Activated CD8-positive, alpha-beta T cell treated with anti-CD3 and anti-CD28 coated beads for 36 hours (primary cell): Measurements from ENCODE around the gene TAF11. TPM values are rescaled to one million over a fixed set of nuclear protein-coding genes. Genes with fewer than 3 reads are reported as not detected.

Experiments used
- ATAC-seq: fragments of 200-7000 bp; cut with Tn5 transposase; one replicate; pipeline ENCODE4 v1.10.0; 2021; ENCODE audit warnings: mild to moderate bottlenecking, moderate library complexity
- CTCF ChIA-PET: fragments of 350-600 bp; sonication (Branson Sonifier 250); formaldehyde crosslinking; loops from one replicate; lab custom pipeline; 2021; ENCODE audit warnings: antibody characterized with exemption; lab: Charles Lee
- POLR2A ChIA-PET: fragments of 350-600 bp; sonication (Branson Sonifier 250); formaldehyde crosslinking; loops from one replicate; lab custom pipeline; 2021; ENCODE audit warnings: antibody characterized with exemption; lab: Charles Lee
- DNase-seq: peaks from one replicate; pipeline ENCODE4 v3.0.0-alpha.2; 2020
- H3K27ac Mint-ChIP-seq: one replicate; pipeline ENCODE4 v1.8.0; 2021; ENCODE audit warnings: mild to moderate bottlenecking, mixed read lengths
- H3K27me3 Mint-ChIP-seq: one replicate; pipeline ENCODE4 v1.8.0; 2021; ENCODE audit warnings: mixed read lengths
- H3K36me3 Mint-ChIP-seq: one replicate; pipeline ENCODE4 v1.8.0; 2021; ENCODE audit warnings: low read depth, mixed read lengths
- H3K4me1 Mint-ChIP-seq: one replicate; pipeline ENCODE4 v1.8.0; 2021; ENCODE audit warnings: low read depth, mixed read lengths
- H3K4me3 Mint-ChIP-seq: one replicate; pipeline ENCODE4 v1.8.0; 2021; ENCODE audit warnings: mild to moderate bottlenecking, moderate library complexity, mixed read lengths
- H3K9me3 Mint-ChIP-seq: one replicate; pipeline ENCODE4 v1.8.0; 2021; ENCODE audit warnings: mixed read lengths
- CTCF ChIP-seq: fragments of 200-600 bp; IDR thresholded peaks from one replicate; pipeline ENCODE4 v1.8.0; 2022; ENCODE audit warnings: antibody characterized with exemption, mild to moderate bottlenecking
- intact Hi-C: fragments of 100-400 bp; cut with micrococcal nuclease; formaldehyde crosslinking; loops from one replicate; pipeline ENCODE4 v1.10.0; 2022
- total RNA-seq, 2 experiments: library from RNA; stranded (reverse); gene quantifications; one replicate each; pipeline ENCODE4 v1.2.3, GENCODE V29; 2021

The TAF11 gene
- total RNA-seq, 2 experiments from 2014 or later: 29.3 to 29.4 TPM

GRCh38 chr6:34836451-34836850 lies 51.4 kb downstream of the TAF11 start:
- Mint-ChIP-seq H3K36me3 (peaks cover 19% of the 10 kb centered on the region), H3K4me3 (no peak overlapping the region)
- POLR2A ChIA-PET: no interaction called here

DNA sequence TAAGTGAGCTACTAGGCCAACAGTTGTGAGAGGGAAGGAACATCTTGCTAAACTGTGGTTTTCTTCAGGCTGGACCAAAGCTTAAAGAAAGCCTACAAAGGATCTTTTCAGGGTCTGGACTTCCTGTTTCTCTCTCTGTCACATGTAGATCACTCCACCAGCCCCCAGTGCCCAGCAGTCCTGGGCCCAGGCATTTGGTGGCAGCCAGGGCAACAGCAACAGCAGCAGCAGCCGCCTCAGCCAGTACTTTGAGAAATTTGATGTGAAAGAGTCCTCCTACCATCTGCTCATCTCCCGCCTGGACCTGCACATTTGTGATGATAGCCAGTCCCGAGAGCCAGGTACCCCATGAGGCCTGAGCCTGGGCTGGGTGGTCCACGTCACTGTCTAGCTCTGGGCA lies 51.8 kb downstream of the TAF11 start:
- peaks cover 19% of the 10 kb centered on the region for H3K36me3 Mint-ChIP-seq
- TF ChIP-seq CTCF: no peak
- no peak for DNase-seq
- H3K27me3 Mint-ChIP-seq: no peaks in the 10 kb centered on the region
- no peaks in the 10 kb centered on the region for H3K9me3 Mint-ChIP-seq
- H3K4me3 Mint-ChIP-seq: no peak overlapping the region
- ChIA-PET CTCF (no interaction called here), POLR2A (no interaction called here)
- no peak for ATAC-seq
- H3K27ac Mint-ChIP-seq: no peak overlapping the region
- no peaks in the 10 kb centered on the region for H3K4me1 Mint-ChIP-seq
- intact Hi-C loops: no loop called here

More at GRCh38 chr6:34836451-34836850, 51.4 kb downstream of the TAF11 start:
- no peak for ATAC-seq
- no peak overlapping the region for H3K27ac Mint-ChIP-seq
- CTCF ChIA-PET: no interaction called here
- TF ChIP-seq CTCF: no peak
- intact Hi-C loops: no loop called here
- no peaks in the 10 kb centered on the region for H3K4me1 Mint-ChIP-seq
- no peak for DNase-seq
- H3K9me3 Mint-ChIP-seq: no peaks in the 10 kb centered on the region
- no peaks in the 10 kb centered on the region for H3K27me3 Mint-ChIP-seq

GRCh38 chr6:34834789-34835518 lies 52.9 kb downstream of the TAF11 start:
- Mint-ChIP-seq H3K36me3 (peaks cover 19% of the 10 kb centered on the region), H3K27ac (no peak overlapping the region), H3K4me3 (no peak overlapping the region), H3K27me3 (no peaks in the 10 kb centered on the region), H3K4me1 (no peaks in the 10 kb centered on the region), H3K9me3 (no peaks in the 10 kb centered on the region)
- DNase-seq: no peak
- POLR2A ChIA-PET: no interaction called here
- intact Hi-C loops: no loop called here
- no peak for TF ChIP-seq CTCF
- CTCF ChIA-PET: no interaction called here
- ATAC-seq: no peak

DNA sequence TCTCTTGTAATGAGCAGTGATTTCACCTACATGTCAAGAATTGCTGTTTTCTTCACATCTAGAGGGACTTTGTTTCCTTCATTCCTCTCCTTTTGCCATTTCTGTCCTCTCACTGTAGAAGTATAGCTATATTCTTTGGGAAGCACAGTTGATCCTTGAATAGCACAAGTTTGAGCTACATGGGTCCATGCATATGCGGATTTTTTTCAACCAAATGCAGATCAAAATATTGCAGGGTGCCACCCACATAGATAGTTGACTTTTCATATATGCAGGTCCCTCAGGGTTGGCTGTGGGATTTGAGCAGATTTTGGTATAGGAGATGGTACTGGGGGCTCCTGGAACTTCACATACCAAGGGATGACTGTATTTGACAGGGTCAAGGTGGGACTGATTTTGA lies 54.9 kb downstream of the TAF11 start:
- intact Hi-C loops: no loop called here
- no peaks in the 10 kb centered on the region for H3K4me1 Mint-ChIP-seq
- no peaks in the 10 kb centered on the region for H3K9me3 Mint-ChIP-seq
- TF ChIP-seq CTCF: no peak
- POLR2A ChIA-PET: no interaction called here
- no peak for ATAC-seq
- no peaks in the 10 kb centered on the region for H3K27me3 Mint-ChIP-seq
- H3K4me3 Mint-ChIP-seq: no peak overlapping the region
- peaks cover 18% of the 10 kb centered on the region for H3K36me3 Mint-ChIP-seq
- CTCF ChIA-PET: no interaction called here
- no peak overlapping the region for H3K27ac Mint-ChIP-seq
- no peak for DNase-seq

- ChIA-PET POLR2A (interaction anchor here (0.6 kb wide), 1 partner anchor 35 kb away, joined by 3 read pairs; no protein-coding TSS in a partner anchor), CTCF (no interaction called here)
- H3K9me3 Mint-ChIP-seq: no peaks in the 10 kb centered on the region
- no peak overlapping the region for H3K27ac Mint-ChIP-seq
- ATAC-seq (no peak), DNase-seq (no peak)
- intact Hi-C loops: no loop called here
- H3K27me3 Mint-ChIP-seq: no peaks in the 10 kb centered on the region
- H3K4me3 Mint-ChIP-seq: no peak overlapping the region
- H3K36me3 Mint-ChIP-seq: peaks cover 16% of the 10 kb centered on the region
- TF ChIP-seq CTCF: no peak
- no peaks in the 10 kb centered on the region for H3K4me1 Mint-ChIP-seq
These were observed 58.7 kb downstream of the TAF11 start for GRCh38 chr6:34829137-34829536.

Other genes with a start within 250 kb of the TAF11 start
- gene ILRUN, start 191.3 kb downstream of the TAF11 start, total RNA-seq: 10 to 100 TPM; 45.3 to 51.8 TPM
- gene SNRPC, start 130.5 kb downstream of the TAF11 start, total RNA-seq: 100 to 1,000 TPM; 170 to 179 TPM
- 10 to 100 TPM; 14.0 to 15.0 TPM for gene BLTP3A, start 96.0 kb downstream of the TAF11 start, total RNA-seq
- gene ANKS1A, start 1.2 kb upstream of the TAF11 start, total RNA-seq: 1 to 10 TPM; 6.0 to 6.7 TPM